ENCODE data around the gene SHCBP1L.
"Not testable (repeated sequence)": the region's sequence is repeated elsewhere in the genome, so short reads cannot be mapped to it uniquely, and the experiment has no call there.

SHCBP1L gene

DNA sequence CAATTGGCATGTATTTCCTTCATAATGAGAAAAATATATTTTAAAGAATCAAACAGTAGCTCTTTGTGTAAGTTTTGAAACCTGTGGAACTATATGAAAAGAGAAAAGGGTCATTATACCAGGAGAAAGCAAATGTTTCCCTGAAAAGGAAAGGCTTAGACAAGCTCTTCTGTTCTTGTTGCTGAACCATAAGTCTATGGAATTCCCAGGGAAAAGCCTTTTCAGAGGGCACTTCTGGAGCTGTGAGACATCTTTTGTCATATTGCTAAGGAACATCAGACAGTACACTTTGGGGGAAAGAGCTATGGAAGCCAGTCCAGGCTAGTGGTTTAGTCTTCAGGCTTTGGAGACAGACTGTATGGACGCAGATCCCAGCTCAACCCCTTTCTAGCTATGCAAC lies 12.1 kb upstream of the SHCBP1L start:
- DNase-seq (ENCODE audit: low spot score) = no peak

GRCh38 chr1:182962554-182963115 lies 9.7 kb upstream of the SHCBP1L start:
- DNase-seq (ENCODE audit: low spot score) = peak; percentile 72

GRCh38 chr1:182960046-182960445 lies 7.1 kb upstream of the SHCBP1L start:
- DNase-seq (ENCODE audit: low spot score) = no peak

DNA sequence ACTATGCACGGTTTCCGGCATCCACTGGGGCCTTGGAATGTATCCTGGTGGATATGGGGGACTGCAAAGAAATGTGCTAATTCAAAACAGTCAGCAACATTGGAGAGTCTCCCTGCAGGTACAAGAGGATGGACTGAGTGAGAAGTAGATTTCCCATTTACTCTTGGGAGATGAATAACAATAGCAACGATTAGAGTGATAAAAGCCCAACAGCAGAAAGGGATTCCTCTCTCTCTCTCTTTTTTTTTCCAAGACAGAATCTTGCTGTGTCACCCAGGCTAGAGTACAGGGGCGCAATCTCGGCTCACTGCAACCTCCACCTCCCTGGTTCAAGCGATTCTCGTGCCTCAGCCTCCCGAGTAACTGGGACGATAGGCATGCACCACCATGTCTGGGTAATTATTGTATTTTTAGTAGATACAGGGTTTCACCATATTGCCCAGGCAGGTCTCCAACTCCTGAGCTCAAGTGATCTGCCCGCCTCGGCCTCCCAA lies 5.0 kb upstream of the SHCBP1L start:
- DNase-seq (ENCODE audit: low spot score) = no peak

GRCh38 chr1:182956708-182957365 lies 3.9 kb upstream of the SHCBP1L start:
- no peak for DNase-seq (ENCODE audit: low spot score)

DNA sequence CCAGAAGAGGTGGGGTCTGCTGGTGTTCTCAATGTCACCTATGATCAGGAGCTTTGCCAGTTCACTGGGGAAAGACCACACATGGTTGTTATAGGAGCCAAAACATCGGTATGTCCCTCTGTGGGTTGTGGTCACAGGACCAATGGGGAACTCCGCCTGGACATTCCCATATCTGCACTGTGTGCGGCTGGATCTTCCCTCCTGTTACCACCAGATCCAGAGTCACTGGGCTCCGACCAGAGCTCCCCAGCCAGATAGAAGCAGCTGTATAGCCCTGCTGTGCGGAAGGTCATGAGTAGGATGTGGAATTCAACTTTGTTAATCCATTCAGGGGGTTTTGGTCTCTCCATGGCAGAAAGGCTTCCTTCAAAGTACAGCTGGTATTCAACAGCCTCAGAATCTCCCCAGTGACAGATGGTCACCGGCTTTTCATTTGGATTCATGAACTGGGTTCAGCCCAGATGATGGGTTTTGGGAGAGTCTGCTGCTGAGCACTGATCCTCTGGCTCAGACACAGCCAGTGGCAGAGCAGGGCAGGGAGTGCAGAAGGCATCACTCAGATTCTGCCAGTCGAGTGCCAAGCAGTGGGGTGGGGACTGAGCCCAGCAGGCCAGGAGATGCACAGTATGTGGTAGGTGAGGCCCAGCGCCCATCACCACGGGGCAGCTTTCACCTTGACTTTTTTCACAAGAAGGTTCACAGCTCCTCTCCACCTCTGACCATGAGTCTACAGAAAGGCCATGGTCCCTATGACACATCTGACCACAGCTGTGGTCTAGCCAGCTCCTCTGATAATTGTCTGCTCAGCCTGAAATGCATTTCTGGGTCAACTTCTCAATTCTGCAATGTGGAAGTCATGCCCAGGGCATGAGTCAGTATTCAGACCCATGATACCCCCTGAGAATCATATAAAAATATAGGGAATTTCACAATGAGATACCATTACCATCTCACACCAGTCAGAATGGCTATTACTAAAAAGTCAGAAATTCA lies 2.9 kb upstream of the SHCBP1L start:
- DNase-seq (ENCODE audit: low spot score) = no peak

- DNase-seq (ENCODE audit: low spot score) = no peak
Observed at GRCh38 chr1:182953826-182954225, 860 bp upstream of the SHCBP1L start.

GRCh38 chr1:182943336-182943735 lies 9.6 kb downstream of the SHCBP1L start:
- not testable (repeated sequence) for DNase-seq (ENCODE audit: low spot score)

DNA sequence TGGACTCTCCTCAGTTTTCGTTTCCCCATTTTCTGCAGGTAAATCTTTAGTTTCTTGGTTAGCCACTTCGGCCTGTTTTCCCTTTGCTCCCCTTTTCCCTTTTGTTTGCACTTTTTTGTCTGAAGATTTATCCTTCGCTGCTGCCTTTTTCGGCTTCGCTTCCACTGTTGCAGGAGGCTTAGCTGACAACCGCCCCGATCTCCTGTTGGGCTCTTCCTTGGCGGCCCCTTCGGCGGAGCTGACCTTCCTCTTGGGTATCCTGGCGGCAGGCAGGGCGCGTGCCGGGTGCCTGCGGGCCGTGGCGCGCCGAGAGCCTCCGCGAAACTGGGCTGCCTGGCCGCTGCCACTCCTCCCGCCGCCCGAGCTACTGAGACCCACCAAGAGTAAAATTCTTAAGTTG lies 10.8 kb downstream of the SHCBP1L start:
- not testable (repeated sequence) for DNase-seq (ENCODE audit: low spot score)

DNA sequence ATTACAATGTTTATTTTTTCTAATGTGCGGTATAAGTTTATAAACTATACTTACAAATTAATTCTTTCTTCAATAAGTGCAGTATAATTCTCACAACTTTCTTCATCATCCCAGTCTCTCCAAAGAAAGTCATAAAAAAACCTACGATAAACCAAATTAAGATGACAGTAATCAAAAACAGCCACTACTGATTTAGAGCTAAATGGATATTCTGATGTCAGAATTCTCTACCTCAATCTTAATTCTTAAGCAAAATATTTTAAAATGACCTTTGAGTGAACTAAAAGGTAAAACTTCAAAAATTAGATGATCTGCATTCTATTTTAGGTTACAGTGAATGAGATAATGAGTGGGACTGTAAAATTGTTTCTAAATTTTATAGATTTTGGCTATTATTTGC lies 13.6 kb downstream of the SHCBP1L start:
- DNase-seq (ENCODE audit: low spot score) = no peak

GRCh38 chr1:182935716-182936115 lies 17.2 kb downstream of the SHCBP1L start:
- no peak for DNase-seq (ENCODE audit: low spot score)

DNA sequence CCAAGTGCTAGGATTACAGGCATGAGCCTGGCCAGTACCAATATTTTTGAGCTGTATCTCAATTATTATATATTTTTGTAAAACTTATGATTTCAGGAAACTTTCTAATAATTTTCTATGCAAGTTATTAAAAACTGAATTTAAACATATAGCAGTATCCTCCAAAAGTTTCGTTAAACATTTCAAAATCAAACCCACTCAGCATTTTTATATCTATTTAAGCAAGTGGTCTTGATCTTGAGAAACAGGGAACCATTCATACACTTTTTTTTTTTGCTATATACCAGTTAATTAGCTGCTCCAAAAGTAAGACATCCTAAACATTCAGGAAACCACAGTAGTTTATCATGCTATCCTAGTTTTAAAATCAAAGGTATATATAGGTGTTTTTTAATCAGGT lies 22.0 kb downstream of the SHCBP1L start:
- DNase-seq (ENCODE audit: low spot score) = no peak

DNA sequence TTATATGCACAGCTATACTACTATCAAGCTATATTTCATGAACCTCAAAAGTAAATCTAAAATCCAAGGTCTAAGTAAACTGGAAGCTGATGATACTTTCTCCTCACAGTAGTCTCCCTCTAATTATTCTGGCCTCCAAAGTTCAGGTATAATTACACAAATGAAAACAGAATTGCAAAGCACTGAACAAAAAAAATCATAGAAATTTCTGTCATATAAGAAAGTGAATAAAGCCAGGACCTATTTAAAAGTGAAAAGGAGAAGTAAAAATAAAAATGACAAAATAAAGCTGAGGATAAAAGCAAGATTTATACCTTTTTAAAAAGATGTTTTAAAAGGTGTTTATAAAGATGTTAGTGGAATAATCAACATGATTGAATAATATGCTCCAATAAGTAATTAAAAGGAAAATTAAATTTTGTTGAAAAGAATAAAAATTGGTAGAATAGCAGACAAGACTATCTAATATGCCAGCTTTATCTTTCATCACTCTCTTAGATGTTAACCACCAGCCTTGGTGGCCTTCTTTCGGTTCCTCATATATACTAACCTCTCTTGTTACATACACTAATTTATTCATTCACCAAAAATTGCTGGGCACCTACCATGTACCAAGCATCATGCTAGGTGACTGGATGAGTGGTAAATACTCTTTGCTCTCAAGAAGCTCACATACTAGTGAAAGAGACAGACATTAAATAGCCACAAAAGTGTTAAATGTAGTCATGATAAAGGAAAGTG lies 25.1 kb downstream of the SHCBP1L start:
- DNase-seq (ENCODE audit: low spot score) = no peak

DNA sequence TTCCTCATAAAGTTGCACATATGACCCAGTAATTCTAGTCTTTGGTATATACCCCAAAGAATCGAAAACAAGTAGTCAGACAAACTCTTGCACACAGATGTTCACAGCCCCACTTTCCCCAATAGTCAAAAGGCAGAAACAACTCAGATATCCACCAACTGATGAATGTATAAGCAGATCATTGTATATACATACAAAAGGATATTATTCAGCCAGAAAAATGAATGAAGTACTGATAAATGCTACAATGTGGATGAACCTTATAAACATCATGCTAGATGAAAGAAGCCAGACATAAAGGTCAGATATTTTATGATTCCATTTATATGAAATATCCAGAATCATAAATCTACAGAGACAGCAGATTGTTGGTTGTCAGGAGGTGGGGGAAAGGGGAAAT lies 27.3 kb downstream of the SHCBP1L start:
- no peak for DNase-seq (ENCODE audit: low spot score)

DNA sequence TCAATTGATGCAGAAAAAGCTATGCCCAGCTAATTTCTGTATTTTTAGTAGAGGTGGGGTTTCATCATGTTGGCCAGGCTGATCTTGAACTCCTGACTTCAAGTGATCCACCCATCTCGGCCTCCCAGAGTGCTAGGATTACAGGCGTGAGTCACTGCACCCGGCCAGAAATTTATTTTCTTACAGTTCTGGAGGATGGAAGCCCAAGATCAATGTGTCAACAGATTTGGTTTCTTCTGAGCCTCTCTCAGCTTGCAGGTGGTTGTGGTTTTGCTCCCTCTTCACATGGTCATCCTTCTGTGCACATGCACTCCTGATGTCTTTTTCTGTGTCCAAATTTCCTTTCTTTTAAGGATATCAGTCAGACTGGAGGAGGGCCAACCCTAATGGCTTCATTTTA lies 35.6 kb downstream of the SHCBP1L start:
- no peak for DNase-seq (ENCODE audit: low spot score)

DNA sequence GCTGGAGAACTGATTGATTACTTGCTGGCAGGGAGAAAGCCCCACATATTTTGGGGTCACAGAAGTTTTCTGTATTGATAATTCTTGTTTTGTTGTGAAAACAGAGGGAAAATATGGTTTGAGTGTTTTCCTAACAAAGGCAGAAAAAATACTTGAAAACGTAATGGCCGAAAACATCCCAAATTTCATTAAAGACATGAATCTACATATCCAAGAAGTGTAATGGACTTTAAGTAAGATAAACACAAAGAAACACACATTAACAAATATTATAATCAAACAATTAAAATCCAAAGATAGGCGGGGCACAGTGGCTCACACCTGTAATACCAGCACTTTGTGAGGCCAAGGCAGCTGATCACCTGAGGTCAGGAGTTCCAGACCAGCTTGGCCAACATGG lies 39.6 kb downstream of the SHCBP1L start:
- DNase-seq (ENCODE audit: low spot score) = no peak

DNA sequence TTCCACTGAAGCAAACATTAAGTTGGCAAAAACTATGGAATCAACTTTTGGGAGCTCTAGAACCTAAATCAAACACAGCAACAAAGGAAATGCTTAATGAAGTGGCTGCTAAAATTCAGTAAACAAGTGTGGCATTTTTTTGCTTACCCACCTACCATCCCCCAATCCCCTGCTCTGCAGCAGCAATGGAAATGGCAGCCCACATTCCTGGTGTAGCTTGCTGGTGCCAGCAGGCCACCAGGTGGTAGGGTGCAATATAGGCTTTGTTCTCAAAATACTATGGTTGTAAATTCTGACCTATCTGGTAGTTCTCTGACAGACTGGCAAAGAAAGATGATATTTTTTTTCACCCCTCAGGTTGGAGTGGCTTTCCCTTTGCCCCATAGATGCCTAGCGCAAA lies 42.8 kb downstream of the SHCBP1L start:
- no peak for DNase-seq (ENCODE audit: low spot score)

- no peak for DNase-seq (ENCODE audit: low spot score)
Observed at GRCh38 chr1:182909578-182909977, 43.4 kb downstream of the SHCBP1L start.

GRCh38 chr1:182905321-182905720 lies 47.6 kb downstream of the SHCBP1L start:
- no peak for DNase-seq (ENCODE audit: low spot score)

DNA sequence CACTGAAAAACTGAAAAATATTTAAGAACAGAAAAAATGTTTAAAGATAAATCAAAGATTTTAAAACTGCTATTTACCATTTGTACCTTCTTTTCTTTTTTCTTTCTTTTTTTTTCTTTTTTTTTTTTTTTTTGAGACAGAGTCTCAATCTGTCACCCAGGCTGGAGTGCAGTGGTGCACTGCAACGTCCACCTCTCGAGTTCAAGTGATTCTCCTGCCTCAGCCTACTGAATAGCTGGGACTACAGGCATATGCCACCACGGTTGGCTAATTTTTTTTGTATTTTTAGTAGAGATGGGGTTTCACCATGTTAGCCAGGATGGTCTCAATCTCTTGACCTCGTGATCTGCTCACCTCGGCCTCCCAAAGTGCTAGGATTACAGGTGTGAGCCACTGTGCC lies 51.0 kb downstream of the SHCBP1L start:
- not testable (repeated sequence) for DNase-seq (ENCODE audit: low spot score)

GRCh38 chr1:182897696-182898095 lies 55.3 kb downstream of the SHCBP1L start:
- no peak for DNase-seq (ENCODE audit: low spot score)

Measured in HuH-7.5 (cell line).